Trophoblast cell (in vitro differentiated cells and primary cell): Measurements from ENCODE around the gene MCRIP2.
A peak's percentile ranks its signal among the peaks of the same experiment; 100 is the strongest.

Experiments
- DNase-seq, 2 donors: peaks; one replicate each; pipeline ENCODE4 v3.0.0-alpha.2; 2016
- H2AFZ ChIP-seq: 2 replicates; pipeline ENCODE4 v1.6.1; 2013; ENCODE audit warnings: low read length, moderate library complexity, mild to moderate bottlenecking; ENCODE audit not compliant: insufficient read depth, poor library complexity
- H2AK5ac ChIP-seq: 2 replicates; pipeline ENCODE4 v1.6.1; 2013; ENCODE audit warnings: mild to moderate bottlenecking, low read length
- H2BK120ac ChIP-seq: 2 replicates; pipeline ENCODE4 v1.6.1; 2013; ENCODE audit warnings: low read length, mild to moderate bottlenecking, moderate library complexity; ENCODE audit not compliant: insufficient read depth, poor library complexity
- H2BK12ac ChIP-seq: 2 replicates; pipeline ENCODE4 v1.6.1; 2013; ENCODE audit warnings: mild to moderate bottlenecking, low read length, moderate library complexity
- H2BK5ac ChIP-seq: 2 replicates; pipeline ENCODE4 v1.6.1; 2013; ENCODE audit warnings: low read length, low read depth, moderate library complexity, mild to moderate bottlenecking; ENCODE audit not compliant: poor library complexity
- H3K14ac ChIP-seq: 2 replicates; pipeline ENCODE4 v1.6.1; 2013; ENCODE audit warnings: mild to moderate bottlenecking, low read length
- H3K18ac ChIP-seq: 2 replicates; pipeline ENCODE4 v1.6.1; 2013; ENCODE audit warnings: mild to moderate bottlenecking, low read length
- H3K23ac ChIP-seq: 2 replicates; pipeline ENCODE4 v1.6.1; 2013; ENCODE audit warnings: low read length
- H3K27ac ChIP-seq: 2 replicates; pipeline ENCODE4 v1.5.1; 2013; ENCODE audit warnings: low read depth, mild to moderate bottlenecking, inconsistent platforms, low read length, moderate library complexity
- H3K27me3 ChIP-seq: 2 replicates; pipeline ENCODE4 v1.6.1; 2013; ENCODE audit warnings: inconsistent platforms, mild to moderate bottlenecking, low read length, moderate library complexity; ENCODE audit not compliant: insufficient read depth
- H3K36me3 ChIP-seq, 2 experiments: 1 replicate in 1 of 2; 2 replicates in 1 of 2; pipeline ENCODE4 v1.6.1; 2013; ENCODE audit warnings: low read length in 2 of 2, mild to moderate bottlenecking in 2 of 2, moderate library complexity in 1 of 2; ENCODE audit not compliant: insufficient read depth in 2 of 2, control insufficient read depth in 1 of 2
- H3K4ac ChIP-seq: 2 replicates; pipeline ENCODE4 v1.6.1; 2013; ENCODE audit warnings: low read depth, mild to moderate bottlenecking, low read length, moderate library complexity
- H3K4me1 ChIP-seq, 2 experiments: 1 replicate in 1 of 2; 2 replicates in 1 of 2; pipeline ENCODE4 v1.6.1; 2013; ENCODE audit warnings: low read length in 2 of 2, mild to moderate bottlenecking in 2 of 2, moderate library complexity in 1 of 2; ENCODE audit not compliant: insufficient read depth in 2 of 2, control insufficient read depth in 1 of 2
- H3K4me2 ChIP-seq: 2 replicates; pipeline ENCODE4 v1.6.1; 2013; ENCODE audit warnings: inconsistent platforms, mild to moderate bottlenecking, low read length, moderate library complexity
- H3K4me3 ChIP-seq: 2 replicates; pipeline ENCODE4 v1.5.1; 2013; ENCODE audit warnings: mild to moderate bottlenecking, low read depth, low read length, inconsistent platforms
- H3K79me1 ChIP-seq: one replicate; pipeline ENCODE4 v1.6.1; 2013; ENCODE audit warnings: low read length
- H3K79me2 ChIP-seq: 2 replicates; pipeline ENCODE4 v1.6.1; 2013; ENCODE audit warnings: low read length, mild to moderate bottlenecking; ENCODE audit not compliant: control insufficient read depth, insufficient read depth, poor library complexity
- H3K9ac ChIP-seq: 2 replicates; pipeline ENCODE4 v1.6.1; 2013; ENCODE audit warnings: mild to moderate bottlenecking, low read length
- H3K9me3 ChIP-seq: 2 replicates; pipeline ENCODE4 v1.6.1; 2013; ENCODE audit warnings: low read depth, mild to moderate bottlenecking, control low read depth, inconsistent platforms, low read length; ENCODE audit not compliant: insufficient read depth
- H4K12ac ChIP-seq: 2 replicates; pipeline ENCODE4 v1.6.1; 2013; ENCODE audit warnings: low read depth, mild to moderate bottlenecking, low read length, moderate library complexity
- H4K8ac ChIP-seq: 2 replicates; pipeline ENCODE4 v1.6.1; 2013; ENCODE audit warnings: low read depth, mild to moderate bottlenecking, low read length, moderate library complexity
- H4K91ac ChIP-seq: one replicate; pipeline ENCODE4 v1.6.1; 2013; ENCODE audit warnings: low read depth, mild to moderate bottlenecking, low read length, moderate library complexity
- WGBS: extraction: QIAGEN DNeasy Blood & Tissue Kit; methylation state at CpG from one replicate; pipeline ENCODE4 v1.1.7; 2013; ENCODE audit warnings: missing lambda C conversion rate; ENCODE audit not compliant: insufficient read length, insufficient coverage; ENCODE audit errors: extremely low coverage; 5-methylcytosine and 5-hydroxymethylcytosine counted together

Gene MCRIP2

GRCh38 chr16:630249-630814 is 11.3 kb upstream of the MCRIP2 start:
- peak overlapping the region; percentile 68 for H4K12ac ChIP-seq
- H3K4ac ChIP-seq: peak overlapping the region; percentile 85
- H3K27me3 ChIP-seq: no peaks in the 10 kb centered on the region
- peaks cover 3% of the 10 kb centered on the region for H3K9me3 ChIP-seq
- H3K27ac ChIP-seq: peak overlapping the region; percentile 99
- peaks cover 40 to 44% of the 10 kb centered on the region in 2 experiments for H3K4me1 ChIP-seq
- H3K4me2 ChIP-seq: peak overlapping the region; percentile 74
- H2AFZ ChIP-seq: peak overlapping the region; percentile 51
- H3K23ac ChIP-seq: no peak overlapping the region
- H3K14ac ChIP-seq: peak overlapping the region; percentile 83
- H4K8ac ChIP-seq: peak overlapping the region; percentile 75
- H2BK120ac ChIP-seq: peak overlapping the region; percentile 95
- H2BK5ac ChIP-seq: peak overlapping the region; percentile 94
- no CpG with 5 or more reads among the region's 29 CpGs for WGBS
- peaks cover 15% of the 10 kb centered on the region for H3K79me2 ChIP-seq
- H3K9ac ChIP-seq: no peak overlapping the region
- H4K91ac ChIP-seq: peak overlapping the region; percentile 99
- H3K36me3 ChIP-seq: peaks cover 58 to 64% of the 10 kb centered on the region in 2 experiments
- peaks cover 26% of the 10 kb centered on the region for H3K79me1 ChIP-seq
- peak overlapping the region; percentile 90 for H2BK12ac ChIP-seq
- peak overlapping the region; percentile 98 for H2AK5ac ChIP-seq
- DNase-seq: no peak
- H3K4me3 ChIP-seq: peak overlapping the region; percentile 42
- H3K18ac ChIP-seq: peak overlapping the region; percentile 93

- Histone ChIP-seq H2AK5ac (peak within 1 kb of the TSS; percentile 98), H3K23ac (no peak within 1 kb of the TSS), H3K36me3 (peaks cover 52 to 58% of the 10 kb centered on the region in 2 experiments), H3K27ac (peak within 1 kb of the TSS; percentile 99), H3K9ac (peak within 1 kb of the TSS; percentile 60), H2BK120ac (peak within 1 kb of the TSS; percentile 95), H3K14ac (peak within 1 kb of the TSS; percentile 83), H4K91ac (peak within 1 kb of the TSS; percentile 99), H3K9me3 (peaks cover 3% of the 10 kb centered on the region), H3K79me1 (peaks cover 29% of the 10 kb centered on the region), H3K79me2 (peaks cover 21% of the 10 kb centered on the region), H3K4me3 (peak within 1 kb of the TSS; percentile 65), H3K27me3 (no peaks in the 10 kb centered on the region), H2AFZ (peak within 1 kb of the TSS; percentile 51), H4K8ac (peak within 1 kb of the TSS; percentile 75), H3K4me2 (peak within 1 kb of the TSS; percentile 74), H3K4me1 (peaks cover 44 to 48% of the 10 kb centered on the region in 2 experiments), H4K12ac (peak within 1 kb of the TSS; percentile 68), H3K4ac (peak within 1 kb of the TSS; percentile 85), H3K18ac (peak within 1 kb of the TSS; percentile 93), H2BK5ac (peak within 1 kb of the TSS; percentile 94), H2BK12ac (peak within 1 kb of the TSS; percentile 90)
- DNase-seq: no peak
- WGBS: no CpG with 5 or more reads among the region's 23 CpGs
These were observed 10.7 kb upstream of the MCRIP2 start, which contains the start of gene WFIKKN1 for GRCh38 chr16:630815-631405. Gene WFIKKN1 (plus strand): TSS chr16:630985. CDS start chr16:631254, 269 bp downstream.

- Histone ChIP-seq H3K4me3 (no peak overlapping the region), H2AK5ac (no peak overlapping the region), H4K12ac (no peak overlapping the region), H3K4ac (no peak overlapping the region), H2BK12ac (no peak overlapping the region), H4K8ac (no peak overlapping the region), H3K14ac (no peak overlapping the region), H2BK120ac (no peak overlapping the region), H3K36me3 (peaks cover 45 to 51% of the 10 kb centered on the region in 2 experiments), H3K27ac (no peak overlapping the region), H3K23ac (no peak overlapping the region), H2BK5ac (no peak overlapping the region), H3K9ac (no peak overlapping the region), H4K91ac (no peak overlapping the region), H2AFZ (no peak overlapping the region), H3K9me3 (no peaks in the 10 kb centered on the region), H3K79me1 (peaks cover 36% of the 10 kb centered on the region), H3K79me2 (peaks cover 24% of the 10 kb centered on the region), H3K4me1 (peaks cover 42 to 43% of the 10 kb centered on the region in 2 experiments), H3K27me3 (no peaks in the 10 kb centered on the region), H3K4me2 (no peak overlapping the region), H3K18ac (no peak overlapping the region)
- WGBS: 100% methylated on average over 1 of the region's 9 CpGs
- DNase-seq: no peak
These were observed 9.7 kb upstream of the MCRIP2 start for GRCh38 chr16:631808-632358.

GRCh38 chr16:632486-633335 is 8.9 kb upstream of the MCRIP2 start:
- H3K4me2 ChIP-seq: no peak overlapping the region
- H2BK12ac ChIP-seq: no peak overlapping the region
- H3K23ac ChIP-seq: no peak overlapping the region
- peaks cover 41 to 43% of the 10 kb centered on the region in 2 experiments for H3K4me1 ChIP-seq
- no peaks in the 10 kb centered on the region for H3K9me3 ChIP-seq
- no peak overlapping the region for H3K9ac ChIP-seq
- no peak overlapping the region for H3K4me3 ChIP-seq
- no peak overlapping the region for H3K18ac ChIP-seq
- peaks cover 37 to 43% of the 10 kb centered on the region in 2 experiments for H3K36me3 ChIP-seq
- no peak overlapping the region for H4K8ac ChIP-seq
- no peak overlapping the region for H3K14ac ChIP-seq
- no peak overlapping the region for H3K4ac ChIP-seq
- H2BK5ac ChIP-seq: no peak overlapping the region
- H3K27ac ChIP-seq: no peak overlapping the region
- no peak overlapping the region for H4K91ac ChIP-seq
- peaks cover 24% of the 10 kb centered on the region for H3K79me2 ChIP-seq
- H2AK5ac ChIP-seq: peak overlapping the region; percentile 15
- no peak overlapping the region for H4K12ac ChIP-seq
- no peak overlapping the region for H2BK120ac ChIP-seq
- H3K79me1 ChIP-seq: peaks cover 40% of the 10 kb centered on the region
- H3K27me3 ChIP-seq: no peaks in the 10 kb centered on the region
- DNase-seq: no peak
- H2AFZ ChIP-seq: no peak overlapping the region
- no CpG with 5 or more reads among the region's 67 CpGs for WGBS
